Measurements from ENCODE around the gene GSTM3.

Gene GSTM3

GRCh38 chr1:109726728-109727373 is 14.0 kb downstream of the GSTM3 start:
- H3K4me3 ChIP-seq (ENCODE audit: low read depth in 1 of 2, low read length in 1 of 2) = no peak overlapping the region
- no peaks in the 10 kb centered on the region for H3K4me1 ChIP-seq (ENCODE audit: control insufficient read depth in 1 of 2, insufficient read depth in 1 of 2, low read depth in 1 of 2, low read length in 1 of 2)
- no peak for TF ChIP-seq CTCF (IDR thresholded peaks at IDR 0.05)
- H3K9me3 ChIP-seq = no peaks in the 10 kb centered on the region
- H3K36me3 ChIP-seq = no peaks in the 10 kb centered on the region
- H3K27me3 ChIP-seq = no peaks in the 10 kb centered on the region
- no peak overlapping the region for H3K27ac ChIP-seq

DNA sequence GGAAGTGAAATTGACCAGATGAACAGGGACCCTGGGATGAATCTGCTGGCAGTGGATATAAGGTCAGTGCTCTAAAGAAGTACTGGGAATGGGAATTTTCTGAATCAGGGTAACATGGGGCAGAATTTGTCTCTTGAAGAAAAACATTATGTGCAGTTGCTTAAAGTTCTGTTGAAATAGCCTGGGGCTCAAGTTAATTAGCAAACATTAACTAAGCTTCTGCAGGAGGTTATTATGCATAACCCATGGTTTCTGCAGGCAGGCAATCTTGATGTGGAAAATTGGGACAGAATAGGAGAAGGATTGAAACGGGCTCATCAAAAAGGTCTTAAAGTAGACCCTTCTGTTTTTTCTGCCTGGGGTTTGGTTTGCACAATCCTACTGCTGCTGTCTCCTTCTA is 14.8 kb downstream of the GSTM3 start:
- no peaks in the 10 kb centered on the region for H3K36me3 ChIP-seq
- H3K4me1 ChIP-seq (ENCODE audit: control insufficient read depth in 1 of 2, insufficient read depth in 1 of 2, low read depth in 1 of 2, low read length in 1 of 2) = no peaks in the 10 kb centered on the region
- no peak for TF ChIP-seq CTCF (IDR thresholded peaks at IDR 0.05)
- H3K27me3 ChIP-seq = no peaks in the 10 kb centered on the region
- no peak overlapping the region for H3K4me3 ChIP-seq (ENCODE audit: low read depth in 1 of 2, low read length in 1 of 2)
- no peaks in the 10 kb centered on the region for H3K9me3 ChIP-seq
- no peak overlapping the region for H3K27ac ChIP-seq

GRCh38 chr1:109725510-109725909 is 15.3 kb downstream of the GSTM3 start:
- Histone ChIP-seq H3K27ac (no peak overlapping the region), H3K9me3 (no peaks in the 10 kb centered on the region), H3K36me3 (no peaks in the 10 kb centered on the region), H3K4me1 (ENCODE audit: control insufficient read depth in 1 of 2, insufficient read depth in 1 of 2, low read depth in 1 of 2, low read length in 1 of 2) (no peaks in the 10 kb centered on the region), H3K27me3 (no peaks in the 10 kb centered on the region), H3K4me3 (ENCODE audit: low read depth in 1 of 2, low read length in 1 of 2) (no peak overlapping the region)
- no peak for TF ChIP-seq CTCF (IDR thresholded peaks at IDR 0.05)

- H3K9me3 ChIP-seq = no peaks in the 10 kb centered on the region
Observed at GRCh38 chr1:109724933-109725332, 15.9 kb downstream of the GSTM3 start.

DNA sequence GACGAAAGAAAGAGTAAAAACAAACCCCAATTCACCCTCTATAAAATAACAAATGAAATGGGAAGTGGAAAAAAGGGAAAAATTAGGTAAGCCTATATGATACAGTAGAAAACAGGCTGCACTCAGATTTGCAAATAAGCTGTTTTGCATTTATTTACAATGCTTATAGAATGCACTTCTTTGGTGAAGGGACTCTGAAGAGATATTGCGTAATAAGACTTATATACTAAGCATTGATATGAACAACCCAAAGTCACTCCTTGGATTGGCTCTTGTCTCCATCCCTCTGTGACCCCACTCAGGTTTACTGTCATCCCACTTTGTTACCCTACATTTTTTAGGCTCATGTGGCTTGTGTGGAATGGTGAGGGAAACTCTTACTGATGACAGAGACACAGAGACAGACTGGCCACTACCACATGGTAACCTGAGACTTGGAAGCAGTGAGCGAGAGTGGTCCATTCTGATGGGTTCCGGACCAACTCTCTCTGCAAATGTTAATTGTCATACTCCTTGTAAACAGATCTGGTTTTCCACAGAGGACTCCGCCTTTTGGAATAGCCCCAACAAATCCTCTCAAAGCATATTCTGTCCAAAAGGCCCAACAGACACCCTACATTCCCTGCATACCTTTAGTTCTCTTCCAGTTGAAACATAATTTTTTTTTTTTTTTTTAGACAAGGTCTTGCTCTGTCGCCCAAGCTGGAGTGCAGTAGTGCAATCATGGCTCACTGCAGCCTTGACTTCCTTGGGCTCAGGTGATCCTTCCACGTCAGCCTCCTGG is 17.7 kb downstream of the GSTM3 start:
- no peak for TF ChIP-seq CTCF (IDR thresholded peaks at IDR 0.05)
- Histone ChIP-seq H3K27me3 (no peaks in the 10 kb centered on the region), H3K27ac (no peak overlapping the region), H3K9me3 (no peaks in the 10 kb centered on the region), H3K4me1 (ENCODE audit: control insufficient read depth in 1 of 2, insufficient read depth in 1 of 2, low read depth in 1 of 2, low read length in 1 of 2) (no peaks in the 10 kb centered on the region), H3K36me3 (no peaks in the 10 kb centered on the region), H3K4me3 (ENCODE audit: low read depth in 1 of 2, low read length in 1 of 2) (no peak overlapping the region)

More at GRCh38 chr1:109724933-109725332, 15.9 kb downstream of the GSTM3 start:
- Histone ChIP-seq H3K36me3 (no peaks in the 10 kb centered on the region), H3K4me1 (ENCODE audit: control insufficient read depth in 1 of 2, insufficient read depth in 1 of 2, low read depth in 1 of 2, low read length in 1 of 2) (no peaks in the 10 kb centered on the region), H3K27me3 (no peaks in the 10 kb centered on the region), H3K4me3 (ENCODE audit: low read depth in 1 of 2, low read length in 1 of 2) (no peak overlapping the region), H3K27ac (no peak overlapping the region)
- TF ChIP-seq CTCF (IDR thresholded peaks at IDR 0.05) = no peak

Measured in neutrophil (primary cell).